OCI-LY3 (cell line): Measurements from ENCODE around the gene SLC1A6.

Experiments
- H2AFZ ChIP-seq: fragments of 200-600, 300-600 bp; shearing (Covaris generic); 2 replicates; pipeline ENCODE4 v1.6.0; 2014; ENCODE audit warnings: antibody characterized with exemption, low read depth, low read length
- H3K27ac ChIP-seq: fragments of 200-600, 300-600 bp; sonication (generic); 2 replicates; pipeline ENCODE4 v1.5.1; 2014; ENCODE audit warnings: mild to moderate bottlenecking, low read length, moderate library complexity, mixed read lengths
- H3K27me3 ChIP-seq: fragments of 200-600, 300-600 bp; sonication (generic); 2 replicates; pipeline ENCODE4 v1.6.1; 2014; ENCODE audit warnings: low read depth, low read length, mixed read lengths
- H3K36me3 ChIP-seq: fragments of 200-600, 300-600 bp; sonication (generic); replicated peaks from 2 replicates; pipeline ENCODE3; 2014; ENCODE audit warnings: low read depth, low read length, mixed read lengths
- H3K4me1 ChIP-seq: fragments of 300-600, 200-600 bp; sonication (generic); 2 replicates; pipeline ENCODE4 v1.6.1; 2014; ENCODE audit warnings: low read length, mixed read lengths
- H3K4me2 ChIP-seq: fragments of 200-600, 300-600 bp; sonication (generic); 2 replicates; pipeline ENCODE4 v1.6.1; 2014; ENCODE audit warnings: low read length, mixed read lengths
- H3K4me3 ChIP-seq: fragments of 300-600, 200-600 bp; sonication (generic); 2 replicates; pipeline ENCODE4 v1.5.1; 2014; ENCODE audit warnings: antibody characterized with exemption, mild to moderate bottlenecking, low read length, moderate library complexity
- H3K79me2 ChIP-seq: fragments of 300-600, 200-600 bp; shearing (Covaris generic); 2 replicates; pipeline ENCODE4 v1.6.1; 2014; ENCODE audit warnings: mild to moderate bottlenecking, low read length, mixed read lengths
- H3K9ac ChIP-seq: fragments of 300-600, 200-600 bp; shearing (Covaris generic); 2 replicates; pipeline ENCODE4 v1.6.0; 2014; ENCODE audit warnings: mild to moderate bottlenecking, low read length, moderate library complexity
- H3K9me3 ChIP-seq: fragments of 200-600, 300-600 bp; shearing (Covaris generic); 2 replicates; pipeline ENCODE4 v1.6.1; 2014; ENCODE audit warnings: low read length, mixed read lengths; ENCODE audit not compliant: insufficient read depth
- H4K20me1 ChIP-seq: fragments of 200-600, 300-600 bp; sonication (generic); 2 replicates; pipeline ENCODE4 v1.6.1; 2016; ENCODE audit warnings: low read length, mixed read lengths; ENCODE audit not compliant: insufficient read depth
- CTCF ChIP-seq: fragments of 200-600, 300-600 bp; sonication (generic); IDR thresholded peaks from 2 replicates; pipeline ENCODE4 v1.5.1; 2014; ENCODE audit warnings: antibody characterized with exemption, low read length, low read depth
- EZH2phosphoT487 ChIP-seq: fragments of 200-600 bp; shearing (Covaris generic); IDR thresholded peaks from 2 replicates; pipeline ENCODE4 v1.6.1; 2018; ENCODE audit warnings: antibody characterized with exemption, mixed run types, low read depth

SLC1A6 gene

GRCh38 chr19:15010501-15011300 is 31.0 kb upstream of the SLC1A6 start:
- H3K9me3 ChIP-seq = no peaks in the 10 kb centered on the region
- no peak for TF ChIP-seq CTCF
- no peak for TF ChIP-seq EZH2phosphoT487
- H3K4me3 ChIP-seq = no peak overlapping the region
- no peaks in the 10 kb centered on the region for H3K4me1 ChIP-seq
- H3K27ac ChIP-seq = no peak overlapping the region
- no peaks in the 10 kb centered on the region for H3K27me3 ChIP-seq
- H3K79me2 ChIP-seq = no peaks in the 10 kb centered on the region
- H2AFZ ChIP-seq = no peak overlapping the region
- H3K9ac ChIP-seq = no peak overlapping the region
- peaks cover 8% of the 10 kb centered on the region; the same call in 1 of the 2 replicates for H4K20me1 ChIP-seq
- H3K4me2 ChIP-seq = no peak overlapping the region
- H3K36me3 ChIP-seq = no peaks in the 10 kb centered on the region

GRCh38 chr19:15008308-15008707 is 28.6 kb upstream of the SLC1A6 start:
- no peak overlapping the region for H3K4me2 ChIP-seq
- H3K4me3 ChIP-seq = no peak overlapping the region
- H3K4me1 ChIP-seq = no peaks in the 10 kb centered on the region
- no peaks in the 10 kb centered on the region for H3K9me3 ChIP-seq
- H3K79me2 ChIP-seq = no peaks in the 10 kb centered on the region
- H3K36me3 ChIP-seq = no peaks in the 10 kb centered on the region
- no peak overlapping the region for H3K27ac ChIP-seq
- no peak for TF ChIP-seq EZH2phosphoT487
- no peak for TF ChIP-seq CTCF
- no peak overlapping the region for H3K9ac ChIP-seq
- no peak overlapping the region for H2AFZ ChIP-seq
- no peaks in the 10 kb centered on the region for H3K27me3 ChIP-seq
- no peaks in the 10 kb centered on the region for H4K20me1 ChIP-seq

GRCh38 chr19:14997981-14998380 is 18.3 kb upstream of the SLC1A6 start:
- Histone ChIP-seq H3K4me1 (no peaks in the 10 kb centered on the region), H3K27me3 (peaks cover 29% of the 10 kb centered on the region; the same call in 1 of the 2 replicates), H3K36me3 (no peaks in the 10 kb centered on the region), H3K9ac (no peak overlapping the region), H3K4me2 (no peak overlapping the region), H3K79me2 (no peaks in the 10 kb centered on the region), H4K20me1 (no peaks in the 10 kb centered on the region), H2AFZ (no peak overlapping the region), H3K4me3 (no peak overlapping the region), H3K9me3 (no peaks in the 10 kb centered on the region), H3K27ac (no peak overlapping the region)
- TF ChIP-seq CTCF (no peak), EZH2phosphoT487 (no peak)

GRCh38 chr19:14992780-14993179 is 13.1 kb upstream of the SLC1A6 start:
- H3K27me3 ChIP-seq = peaks cover 26% of the 10 kb centered on the region; the same call in 1 of the 2 replicates
- H3K27ac ChIP-seq = no peak overlapping the region
- no peak overlapping the region for H3K9ac ChIP-seq
- TF ChIP-seq CTCF = no peak
- no peak for TF ChIP-seq EZH2phosphoT487
- no peaks in the 10 kb centered on the region for H3K79me2 ChIP-seq
- no peaks in the 10 kb centered on the region for H3K9me3 ChIP-seq
- H3K4me2 ChIP-seq = no peak overlapping the region
- no peaks in the 10 kb centered on the region for H4K20me1 ChIP-seq
- no peak overlapping the region for H3K4me3 ChIP-seq
- H3K36me3 ChIP-seq = no peaks in the 10 kb centered on the region
- no peaks in the 10 kb centered on the region for H3K4me1 ChIP-seq
- H2AFZ ChIP-seq = no peak overlapping the region
